Smooth muscle cell (in vitro differentiated cells): ENCODE measurements around the gene DNAI7. TPM values are rescaled to one million over a fixed set of nuclear protein-coding genes. Genes with fewer than 3 reads are reported as not detected.

Source experiments
- DNase-seq: peaks from one replicate; lab custom pipeline; 2025; ENCODE audit not compliant: unreplicated experiment; lab: John Stamatoyannopoulos, UW
- H2AFZ ChIP-seq: fragments of 200-600 bp; sonication (generic); 2 replicates; pipeline ENCODE4 v1.6.0; 2016; ENCODE audit warnings: antibody characterized with exemption, low read depth, mild to moderate bottlenecking
- H3F3A ChIP-seq: fragments of 200-600 bp; sonication (generic); 2 replicates; pipeline ENCODE4 v1.6.0; 2017; ENCODE audit warnings: antibody characterized with exemption, low read depth
- H3K27ac ChIP-seq: fragments of 200-600 bp; sonication (generic); 2 replicates; pipeline ENCODE4 v1.5.1; 2016; ENCODE audit warnings: low read depth, mild to moderate bottlenecking
- H3K27me3 ChIP-seq: fragments of 200-600 bp; sonication (generic); 2 replicates; pipeline ENCODE4 v1.6.1; 2016; ENCODE audit warnings: low read depth, mild to moderate bottlenecking
- H3K36me3 ChIP-seq: fragments of 200-600 bp; sonication (generic); 2 replicates; pipeline ENCODE4 v1.5.1; 2016; ENCODE audit warnings: low read depth
- H3K4me1 ChIP-seq: fragments of 200-600 bp; sonication (generic); 2 replicates; pipeline ENCODE4 v1.5.1; 2016; ENCODE audit warnings: low read depth
- H3K4me2 ChIP-seq: fragments of 200-600 bp; sonication (generic); 2 replicates; pipeline ENCODE4 v1.6.0; 2016; ENCODE audit warnings: mild to moderate bottlenecking
- H3K4me3 ChIP-seq: fragments of 200-600 bp; sonication (generic); 2 replicates; pipeline ENCODE4 v1.5.1; 2016; ENCODE audit warnings: mild to moderate bottlenecking
- H3K79me2 ChIP-seq: fragments of 200-600 bp; sonication (generic); 2 replicates; pipeline ENCODE4 v1.6.0; 2016; ENCODE audit warnings: low read depth, mild to moderate bottlenecking
- H3K9ac ChIP-seq: fragments of 200-600 bp; sonication (generic); 2 replicates; pipeline ENCODE4 v1.6.0; 2016; ENCODE audit warnings: low read depth
- H3K9me3 ChIP-seq: fragments of 200-600 bp; sonication (generic); replicated peaks from 2 replicates; pipeline ENCODE4 v1.5.1; 2016; ENCODE audit warnings: low read depth
- H4K20me1 ChIP-seq: fragments of 200-600 bp; sonication (generic); 2 replicates; pipeline ENCODE4 v1.6.0; 2016; ENCODE audit warnings: low read depth
- WGBS: methylation state at CpG from one replicate; pipeline ENCODE4 v1.1.7; 2016; ENCODE audit warnings: low lambda C conversion rate; 5-methylcytosine and 5-hydroxymethylcytosine counted together
- polyA plus RNA-seq: library from polyadenylated mRNA; unstranded; fragments of >200 nt; fragmentation: Nextera tagmentation; extraction: Ambion mirVana; gene quantifications from 2 replicates; pipeline ENCODE4 v1.2.1, GENCODE V29; 2016
- total RNA-seq: library from RNA; depleted of rRNA; stranded (reverse); fragments of >200 nt; gene quantifications from 2 replicates; pipeline ENCODE4 v1.2.3, GENCODE V29; 2014
- TF ChIP-seq, protein P1 (sequence below): fragments of 200-600 bp; sonication (generic); IDR thresholded peaks from 2 replicates; pipeline ENCODE4 v1.5.1; 2017; ENCODE audit warnings: borderline replicate concordance, mild to moderate bottlenecking, antibody characterized with exemption; ENCODE audit not compliant: insufficient read depth, poor library complexity, severe bottlenecking

The DNAI7 gene
- total and polyA plus RNA-seq, 2 experiments from 2014 or later, result not detected

DNA sequence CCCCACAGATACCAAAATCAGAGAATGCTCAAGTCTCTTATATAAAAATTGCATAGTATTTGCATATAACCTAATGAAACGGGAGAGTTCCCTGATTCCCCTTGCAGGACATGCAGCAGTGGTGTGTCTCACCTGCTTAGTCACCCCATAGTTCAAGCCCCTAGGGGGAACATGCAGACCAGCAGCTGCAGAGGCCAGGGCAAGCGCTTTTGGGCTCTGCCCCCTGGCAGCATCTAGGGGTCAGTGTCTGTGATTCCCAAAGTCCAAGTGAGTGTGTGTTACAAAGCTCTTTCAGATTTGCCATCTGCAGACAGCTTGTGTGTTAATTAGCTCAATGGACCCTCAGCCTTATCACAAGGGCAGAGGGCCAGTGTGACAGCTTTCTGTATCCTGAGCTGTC, 110.1 kb downstream of the DNAI7 start:
- Histone ChIP-seq H2AFZ (no peak overlapping the region), H3K9ac (no peak overlapping the region), H3K4me2 (no peak overlapping the region), H3F3A (no peaks in the 10 kb centered on the region), H3K4me3 (no peak overlapping the region), H3K79me2 (no peaks in the 10 kb centered on the region), H3K4me1 (no peaks in the 10 kb centered on the region), H3K27me3 (no peaks in the 10 kb centered on the region), H3K27ac (no peak overlapping the region), H3K9me3 (no peaks in the 10 kb centered on the region), H4K20me1 (no peaks in the 10 kb centered on the region), H3K36me3 (no peaks in the 10 kb centered on the region)
- TF ChIP-seq, protein P1, sequence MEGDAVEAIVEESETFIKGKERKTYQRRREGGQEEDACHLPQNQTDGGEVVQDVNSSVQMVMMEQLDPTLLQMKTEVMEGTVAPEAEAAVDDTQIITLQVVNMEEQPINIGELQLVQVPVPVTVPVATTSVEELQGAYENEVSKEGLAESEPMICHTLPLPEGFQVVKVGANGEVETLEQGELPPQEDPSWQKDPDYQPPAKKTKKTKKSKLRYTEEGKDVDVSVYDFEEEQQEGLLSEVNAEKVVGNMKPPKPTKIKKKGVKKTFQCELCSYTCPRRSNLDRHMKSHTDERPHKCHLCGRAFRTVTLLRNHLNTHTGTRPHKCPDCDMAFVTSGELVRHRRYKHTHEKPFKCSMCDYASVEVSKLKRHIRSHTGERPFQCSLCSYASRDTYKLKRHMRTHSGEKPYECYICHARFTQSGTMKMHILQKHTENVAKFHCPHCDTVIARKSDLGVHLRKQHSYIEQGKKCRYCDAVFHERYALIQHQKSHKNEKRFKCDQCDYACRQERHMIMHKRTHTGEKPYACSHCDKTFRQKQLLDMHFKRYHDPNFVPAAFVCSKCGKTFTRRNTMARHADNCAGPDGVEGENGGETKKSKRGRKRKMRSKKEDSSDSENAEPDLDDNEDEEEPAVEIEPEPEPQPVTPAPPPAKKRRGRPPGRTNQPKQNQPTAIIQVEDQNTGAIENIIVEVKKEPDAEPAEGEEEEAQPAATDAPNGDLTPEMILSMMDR, result no peak
- no peak for DNase-seq
- WGBS, result 81% methylated on average over 2 of the region's 2 CpGs

DNA sequence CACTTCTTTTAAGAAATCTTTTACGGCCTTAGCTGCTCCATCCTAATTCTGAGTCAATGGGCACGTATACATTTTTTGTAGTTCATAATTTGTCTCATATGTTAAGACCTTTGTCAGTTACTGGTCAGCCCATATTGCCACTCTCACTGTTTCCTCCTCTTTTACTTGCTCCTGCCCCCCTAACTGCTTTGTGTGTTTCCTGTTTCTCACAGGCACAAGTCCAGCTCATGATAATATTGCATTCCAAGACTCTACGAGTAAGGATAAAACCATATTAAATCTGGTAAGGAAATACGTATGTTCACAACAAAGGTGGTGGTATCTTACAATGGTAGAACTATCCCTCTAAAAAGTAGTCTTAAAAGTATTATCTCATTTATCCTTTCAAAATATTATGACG, 111.7 kb downstream of the DNAI7 start:
- H4K20me1 ChIP-seq, result no peaks in the 10 kb centered on the region
- H3F3A ChIP-seq, result no peaks in the 10 kb centered on the region
- H3K4me2 ChIP-seq, result no peak overlapping the region
- H3K4me3 ChIP-seq, result no peak overlapping the region
- no peaks in the 10 kb centered on the region for H3K9me3 ChIP-seq
- DNase-seq, result no peak
- H3K27ac ChIP-seq, result no peak overlapping the region
- H3K36me3 ChIP-seq, result no peaks in the 10 kb centered on the region
- no peak overlapping the region for H3K9ac ChIP-seq
- H3K79me2 ChIP-seq, result no peaks in the 10 kb centered on the region
- H3K4me1 ChIP-seq, result no peaks in the 10 kb centered on the region
- no peaks in the 10 kb centered on the region for H3K27me3 ChIP-seq
- 65% methylated on average over 5 of the region's 5 CpGs for WGBS
- H2AFZ ChIP-seq, result no peak overlapping the region
- TF ChIP-seq, protein P1, result no peak

DNA sequence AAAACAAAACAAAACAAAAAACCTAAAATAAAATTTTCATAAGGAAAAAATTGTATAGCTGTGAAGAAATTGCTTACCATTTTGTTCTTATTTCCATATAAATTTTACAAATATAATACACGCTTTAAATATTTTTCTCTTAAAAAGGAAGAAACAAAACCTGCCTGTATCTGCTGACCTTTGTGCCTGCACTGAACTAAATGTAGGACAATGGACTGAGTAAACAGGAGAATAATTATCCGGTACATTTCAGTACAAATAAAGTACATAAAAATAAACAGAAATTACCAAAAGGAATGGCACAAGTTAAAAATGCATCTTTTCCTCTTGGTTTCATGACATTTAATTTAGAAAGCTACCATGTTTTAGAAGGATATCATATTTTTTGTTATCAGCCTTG, 112.3 kb downstream of the DNAI7 start:
- no peak overlapping the region for H3K27ac ChIP-seq
- H3K36me3 ChIP-seq, result no peaks in the 10 kb centered on the region
- TF ChIP-seq, protein P1, result no peak
- no peak for DNase-seq
- H3K9ac ChIP-seq, result no peak overlapping the region
- H3K9me3 ChIP-seq, result no peaks in the 10 kb centered on the region
- no peaks in the 10 kb centered on the region for H3K4me1 ChIP-seq
- H4K20me1 ChIP-seq, result no peaks in the 10 kb centered on the region
- no peak overlapping the region for H2AFZ ChIP-seq
- H3K4me3 ChIP-seq, result no peak overlapping the region
- 100% methylated on average over 2 of the region's 2 CpGs for WGBS
- H3K27me3 ChIP-seq, result no peaks in the 10 kb centered on the region
- no peaks in the 10 kb centered on the region for H3F3A ChIP-seq
- H3K4me2 ChIP-seq, result no peak overlapping the region
- no peaks in the 10 kb centered on the region for H3K79me2 ChIP-seq

DNA sequence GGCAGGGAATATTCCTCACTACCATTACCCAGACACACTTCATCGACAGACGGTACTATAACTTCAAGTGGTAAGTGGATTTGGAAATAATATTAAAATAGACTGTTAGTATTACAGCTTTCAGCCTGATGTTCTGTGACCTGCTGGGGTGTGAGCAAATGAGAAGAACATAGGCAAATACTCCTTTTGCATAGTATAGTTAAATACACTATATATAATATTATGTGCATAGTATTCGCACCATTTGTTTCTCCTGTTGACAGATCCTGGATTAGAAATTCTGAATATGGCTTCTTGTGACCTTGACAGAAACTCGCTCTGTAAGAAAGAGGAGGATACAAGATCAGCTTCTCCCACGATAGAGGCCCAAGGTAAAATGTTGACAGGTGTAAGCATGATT, 115.6 kb downstream of the DNAI7 start:
- no peaks in the 10 kb centered on the region for H4K20me1 ChIP-seq
- TF ChIP-seq, protein P1, result no peak
- no peaks in the 10 kb centered on the region for H3K27me3 ChIP-seq
- no peaks in the 10 kb centered on the region for H3F3A ChIP-seq
- no peak overlapping the region for H3K4me2 ChIP-seq
- H3K4me1 ChIP-seq, result no peaks in the 10 kb centered on the region
- H3K9me3 ChIP-seq, result no peaks in the 10 kb centered on the region
- WGBS, result 97% methylated on average over 5 of the region's 5 CpGs
- no peak overlapping the region for H3K4me3 ChIP-seq
- no peaks in the 10 kb centered on the region for H3K36me3 ChIP-seq
- no peak overlapping the region for H3K27ac ChIP-seq
- no peak overlapping the region for H2AFZ ChIP-seq
- DNase-seq, result no peak
- H3K9ac ChIP-seq, result no peak overlapping the region
- no peaks in the 10 kb centered on the region for H3K79me2 ChIP-seq
